ENCODE measurements around the gene CHD2.

DNA sequence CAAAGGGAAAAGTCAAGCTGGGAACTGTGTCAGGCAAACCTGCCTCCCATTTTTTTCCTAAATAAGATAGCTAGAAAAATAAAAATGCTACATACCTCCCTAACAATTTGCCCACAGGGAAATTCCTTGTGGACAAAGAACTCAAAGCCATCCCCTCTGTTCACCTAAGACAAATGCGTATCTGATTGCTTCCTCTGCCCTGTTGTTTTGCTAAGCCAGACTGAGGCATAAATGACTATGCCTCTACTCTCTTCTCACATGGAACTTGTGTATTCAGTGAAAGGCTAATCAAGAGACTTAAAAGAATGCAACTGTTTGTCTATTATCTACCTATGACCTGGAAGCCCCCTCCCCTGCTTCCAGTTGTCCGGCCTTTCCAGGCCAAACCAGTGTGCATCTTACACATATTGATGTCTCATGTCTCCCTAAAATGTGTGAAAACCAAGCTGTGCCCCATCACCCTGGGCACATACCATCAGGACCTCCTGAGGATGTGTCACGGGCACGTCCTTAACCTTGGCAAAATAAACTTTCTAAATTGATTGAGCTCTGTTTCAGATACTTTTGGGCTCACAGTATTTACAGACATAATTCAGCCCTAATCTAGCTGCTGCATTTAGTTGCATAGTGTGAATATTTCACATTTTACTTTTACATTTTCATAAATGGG lies 15.8 kb downstream of the CHD2 start:
- no peak for TF ChIP-seq POLR2AphosphoS5 (IDR thresholded peaks at IDR 0.05; ENCODE audit: insufficient read depth in 1 of 2, low read depth in 1 of 2)
- TF ChIP-seq, protein P1, sequence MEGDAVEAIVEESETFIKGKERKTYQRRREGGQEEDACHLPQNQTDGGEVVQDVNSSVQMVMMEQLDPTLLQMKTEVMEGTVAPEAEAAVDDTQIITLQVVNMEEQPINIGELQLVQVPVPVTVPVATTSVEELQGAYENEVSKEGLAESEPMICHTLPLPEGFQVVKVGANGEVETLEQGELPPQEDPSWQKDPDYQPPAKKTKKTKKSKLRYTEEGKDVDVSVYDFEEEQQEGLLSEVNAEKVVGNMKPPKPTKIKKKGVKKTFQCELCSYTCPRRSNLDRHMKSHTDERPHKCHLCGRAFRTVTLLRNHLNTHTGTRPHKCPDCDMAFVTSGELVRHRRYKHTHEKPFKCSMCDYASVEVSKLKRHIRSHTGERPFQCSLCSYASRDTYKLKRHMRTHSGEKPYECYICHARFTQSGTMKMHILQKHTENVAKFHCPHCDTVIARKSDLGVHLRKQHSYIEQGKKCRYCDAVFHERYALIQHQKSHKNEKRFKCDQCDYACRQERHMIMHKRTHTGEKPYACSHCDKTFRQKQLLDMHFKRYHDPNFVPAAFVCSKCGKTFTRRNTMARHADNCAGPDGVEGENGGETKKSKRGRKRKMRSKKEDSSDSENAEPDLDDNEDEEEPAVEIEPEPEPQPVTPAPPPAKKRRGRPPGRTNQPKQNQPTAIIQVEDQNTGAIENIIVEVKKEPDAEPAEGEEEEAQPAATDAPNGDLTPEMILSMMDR (IDR thresholded peaks at IDR 0.05) = no peak
